Lung (tissue), 12 donors: ENCODE measurements around the gene LIN54. TPM values are rescaled to one million over a fixed set of nuclear protein-coding genes. Genes with fewer than 3 reads are reported as not detected.

ENCODE experiments used
- ATAC-seq: fragments of 200-7000 bp; cut with Tn5 transposase; one replicate; pipeline ENCODE4 v1.9.1; 2020; ENCODE audit warnings: moderate number of reproducible peaks; ENCODE audit not compliant: insufficient read depth, low FRiP score
- DNase-seq, 3 donors: peaks; one replicate each; pipeline ENCODE4 v3.0.0-alpha.2; 2013 to 2017
- H3K27ac ChIP-seq, 2 donors: one replicate each; pipeline ENCODE4 v1.5.1; 2013; ENCODE audit warnings: mild to moderate bottlenecking in 2 of 2, moderate library complexity in 2 of 2, control low read depth in 1 of 2, inconsistent platforms in 1 of 2, low read depth in 1 of 2, low read length in 1 of 2
- H3K27me3 ChIP-seq, 3 donors: one replicate each; pipeline ENCODE4 v1.5.1; 2013; ENCODE audit warnings: low read length in 2 of 3; ENCODE audit not compliant: control insufficient read depth in 3 of 3, insufficient read depth in 3 of 3
- H3K36me3 ChIP-seq, 4 donors: one replicate each; pipeline ENCODE4 v1.5.1; 2013; ENCODE audit warnings: low read length in 4 of 4, mild to moderate bottlenecking in 1 of 4, moderate library complexity in 1 of 4; ENCODE audit not compliant: control insufficient read depth in 4 of 4, insufficient read depth in 4 of 4
- H3K4me1 ChIP-seq, 5 donors: one replicate each; pipeline ENCODE4 v1.5.1; 2013; ENCODE audit warnings: low read length in 5 of 5, mild to moderate bottlenecking in 2 of 5, moderate library complexity in 1 of 5; ENCODE audit not compliant: control insufficient read depth in 5 of 5, insufficient read depth in 5 of 5
- H3K4me3 ChIP-seq: one replicate; pipeline ENCODE4 v1.5.1; 2013; ENCODE audit warnings: mild to moderate bottlenecking, control low read depth, moderate library complexity
- H3K9ac ChIP-seq, 2 donors: one replicate each; pipeline ENCODE4 v1.5.1; 2013; ENCODE audit warnings: low read length in 2 of 2, control low read depth in 1 of 2; ENCODE audit not compliant: insufficient read depth in 1 of 2
- H3K9me3 ChIP-seq, 4 donors: one replicate each; pipeline ENCODE4 v1.5.1; 2013; ENCODE audit warnings: low read length in 3 of 4, mild to moderate bottlenecking in 1 of 4, moderate library complexity in 1 of 4; ENCODE audit not compliant: control insufficient read depth in 4 of 4, insufficient read depth in 3 of 4
- WGBS, 2 donors: extraction: QIAGEN DNeasy Blood & Tissue Kit; methylation state at CpG; one replicate each; pipeline ENCODE4 v1.1.7; 2013; 5-methylcytosine and 5-hydroxymethylcytosine counted together
- polyA plus RNA-seq, 2 donors: library from polyadenylated mRNA; stranded (reverse); fragments of 200-250 nt; gene quantifications; one replicate each; pipeline ENCODE4 v1.2.1, GENCODE V29; 2013
- total RNA-seq, 2 donors: library from RNA; depleted of rRNA in 1 of 2; stranded (reverse); fragments of >200 nt in 1 of 2; gene quantifications; one replicate each; pipeline ENCODE4 v1.2.1, GENCODE V29; 2014 to 2021
- TF ChIP-seq, protein P1 (sequence below): IDR thresholded peaks from 2 replicates; pipeline ENCODE4 v1.5.1; 2012; ENCODE audit warnings: mild to moderate bottlenecking; ENCODE audit errors: control extremely low read depth, extremely low read depth
- donor health status: control.
- donor health status: control.
- donor health status: Bipolar disorder and iron deficiency.
- donor health status: healthy.
- donor health status: DM: yes; HTN: yes; CAD: no.

Gene LIN54
- total and polyA plus RNA-seq, 4 donors = 2.7 to 14.1 (median 7.3) TPM

- Histone ChIP-seq H3K9ac (no peak overlapping the region), H3K4me3 (no peak overlapping the region), H3K27ac (no peak overlapping the region), H3K27me3 (no peaks in the 10 kb centered on the region), H3K9me3 (peaks cover 0 to 5% (median 1%) of the 10 kb centered on the region in 4 donors), H3K36me3 (no peaks in the 10 kb centered on the region), H3K4me1 (no peaks in the 10 kb centered on the region)
- TF ChIP-seq, protein P1, sequence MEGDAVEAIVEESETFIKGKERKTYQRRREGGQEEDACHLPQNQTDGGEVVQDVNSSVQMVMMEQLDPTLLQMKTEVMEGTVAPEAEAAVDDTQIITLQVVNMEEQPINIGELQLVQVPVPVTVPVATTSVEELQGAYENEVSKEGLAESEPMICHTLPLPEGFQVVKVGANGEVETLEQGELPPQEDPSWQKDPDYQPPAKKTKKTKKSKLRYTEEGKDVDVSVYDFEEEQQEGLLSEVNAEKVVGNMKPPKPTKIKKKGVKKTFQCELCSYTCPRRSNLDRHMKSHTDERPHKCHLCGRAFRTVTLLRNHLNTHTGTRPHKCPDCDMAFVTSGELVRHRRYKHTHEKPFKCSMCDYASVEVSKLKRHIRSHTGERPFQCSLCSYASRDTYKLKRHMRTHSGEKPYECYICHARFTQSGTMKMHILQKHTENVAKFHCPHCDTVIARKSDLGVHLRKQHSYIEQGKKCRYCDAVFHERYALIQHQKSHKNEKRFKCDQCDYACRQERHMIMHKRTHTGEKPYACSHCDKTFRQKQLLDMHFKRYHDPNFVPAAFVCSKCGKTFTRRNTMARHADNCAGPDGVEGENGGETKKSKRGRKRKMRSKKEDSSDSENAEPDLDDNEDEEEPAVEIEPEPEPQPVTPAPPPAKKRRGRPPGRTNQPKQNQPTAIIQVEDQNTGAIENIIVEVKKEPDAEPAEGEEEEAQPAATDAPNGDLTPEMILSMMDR = no peak
- no peak for DNase-seq
- ATAC-seq = no peak
- WGBS, 2 donors = 73 to 76% methylated on average over 3 of the region's 3 CpGs
These were observed 9.3 kb upstream of the LIN54 start for GRCh38 chr4:83019794-83020494.

GRCh38 chr4:83013902-83014301 is 3.3 kb upstream of the LIN54 start:
- no peak for ATAC-seq
- TF ChIP-seq, protein P1 = no peak
- no peaks in the 10 kb centered on the region for H3K9me3 ChIP-seq
- peaks cover 0 to 28% (median 9%) of the 10 kb centered on the region in 5 donors for H3K4me1 ChIP-seq
- peak overlapping the region in 1 of 2 donors; percentile 87 for H3K9ac ChIP-seq
- peak in 1 of 3 donors; percentile 6 for DNase-seq
- H3K36me3 ChIP-seq = no peaks in the 10 kb centered on the region
- no peaks in the 10 kb centered on the region for H3K27me3 ChIP-seq
- no peak overlapping the region for H3K4me3 ChIP-seq
- peak overlapping the region in 1 of 2 donors; percentile 95 for H3K27ac ChIP-seq

DNA sequence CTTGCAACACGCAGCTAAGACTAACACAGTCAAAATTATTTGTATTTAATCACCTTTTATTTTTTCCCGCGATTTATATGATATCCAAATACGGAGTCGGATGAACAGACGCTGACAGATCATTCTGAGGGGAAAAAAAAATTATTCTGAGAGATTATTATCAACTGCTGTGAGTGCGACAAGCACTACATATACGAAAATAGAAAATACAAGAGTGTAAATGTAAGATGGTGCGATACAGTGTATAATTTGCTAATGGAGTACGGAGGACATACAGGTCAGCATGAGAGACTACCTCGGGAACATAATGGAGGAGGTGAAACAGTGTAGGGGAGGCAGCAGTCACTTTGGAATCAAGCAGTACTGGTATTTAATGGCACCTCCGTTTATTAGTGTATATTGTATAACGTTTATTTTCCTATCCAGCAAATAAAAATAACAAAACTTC is 2.8 kb upstream of the LIN54 start:
- no peaks in the 10 kb centered on the region for H3K36me3 ChIP-seq
- H3K27me3 ChIP-seq = no peaks in the 10 kb centered on the region
- H3K9me3 ChIP-seq = no peaks in the 10 kb centered on the region
- H3K27ac ChIP-seq = peak overlapping the region in 1 of 2 donors; percentile 95
- ATAC-seq (no peak), DNase-seq (no peak)
- TF ChIP-seq, protein P1 = no peak
- WGBS, 2 donors = 17 to 23% methylated on average over 13 of the region's 13 CpGs
- H3K9ac ChIP-seq = peak overlapping the region in 1 of 2 donors; percentile 87
- no peak overlapping the region for H3K4me3 ChIP-seq
- H3K4me1 ChIP-seq = peaks cover 0 to 32% (median 9%) of the 10 kb centered on the region in 5 donors
